Keratinocyte (primary cell): Measurements from ENCODE around the gene NPAS3.

ENCODE experiments used
- CTCF ChIP-seq, 3 experiments: IDR thresholded peaks in 1 of 3; conservative IDR thresholded peaks in 1 of 3; optimal IDR thresholded peaks in 1 of 3; 2 replicates in 2 of 3; 3 replicates in 1 of 3; pipeline versions ENCODE3 to v1.5.1; 2011; ENCODE audit warnings: low read length in 3 of 3, mild to moderate bottlenecking in 3 of 3, moderate library complexity in 2 of 3, control low read depth in 1 of 3, inconsistent platforms in 1 of 3; ENCODE audit not compliant: insufficient read depth in 2 of 3; ENCODE audit errors: extremely low read depth in 1 of 3
- EZH2 ChIP-seq: IDR thresholded peaks from one replicate; pipeline ENCODE4 v1.6.1; 2012; ENCODE audit warnings: inconsistent platforms, mild to moderate bottlenecking, low read length, moderate library complexity

- TF ChIP-seq CTCF (optimal IDR thresholded peaks at IDR 0.05 in 1 of 3, IDR thresholded peaks at IDR 0.05 in 1 of 3, conservative IDR thresholded peaks at IDR 0.05 in 1 of 3; ENCODE audit: extremely low read depth in 1 of 3, insufficient read depth in 2 of 3, low read length in 3 of 3) (no peak), EZH2 (no peak)
These were observed 396.7 kb downstream of the NPAS3 start for GRCh38 chr14:33335366-33335765.
